ENCODE measurements around the gene TBK1. TPM values are rescaled to one million over a fixed set of nuclear protein-coding genes. Genes with fewer than 3 reads are reported as not detected.

Gene TBK1
- total and polyA plus RNA-seq, 10 donors, result 13.9 to 55.2 (median 34.9) TPM

DNA sequence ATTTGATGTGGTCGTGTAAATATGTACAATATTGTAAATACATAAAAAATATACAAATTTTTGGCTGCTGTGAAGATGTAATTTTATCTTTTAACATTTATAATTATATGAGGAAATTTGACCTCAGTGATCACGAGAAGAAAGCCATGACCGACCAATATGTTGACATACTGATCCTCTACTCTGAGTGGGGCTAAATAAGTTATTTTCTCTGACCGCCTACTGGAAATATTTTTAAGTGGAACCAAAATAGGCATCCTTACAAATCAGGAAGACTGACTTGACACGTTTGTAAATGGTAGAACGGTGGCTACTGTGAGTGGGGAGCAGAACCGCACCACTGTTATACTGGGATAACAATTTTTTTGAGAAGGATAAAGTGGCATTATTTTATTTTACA is 49.6 kb downstream of the TBK1 start:
- Histone ChIP-seq H3K4me3 (no peak overlapping the region), H3K4me1 (peaks cover 0 to 7% (median 0%) of the 10 kb centered on the region in 6 donors), H3K27ac (peak overlapping the region in 1 of 8 donors; percentile 75), H3K9me3 (no peaks in the 10 kb centered on the region), H3K27me3 (replicated peaks in 1 of 7) (no peaks in the 10 kb centered on the region), H3K36me3 (peaks cover 8 to 62% (median 47%) of the 10 kb centered on the region in 6 donors)
- intact Hi-C loops (cut with DNase I; ENCODE audit: low total_unique reads), result no loop called here
- TF ChIP-seq POLR2AphosphoS5 (IDR thresholded peaks at IDR 0.05) (no peak), POLR2A (IDR thresholded peaks at IDR 0.05) (no peak)
- TF ChIP-seq, protein P1, sequence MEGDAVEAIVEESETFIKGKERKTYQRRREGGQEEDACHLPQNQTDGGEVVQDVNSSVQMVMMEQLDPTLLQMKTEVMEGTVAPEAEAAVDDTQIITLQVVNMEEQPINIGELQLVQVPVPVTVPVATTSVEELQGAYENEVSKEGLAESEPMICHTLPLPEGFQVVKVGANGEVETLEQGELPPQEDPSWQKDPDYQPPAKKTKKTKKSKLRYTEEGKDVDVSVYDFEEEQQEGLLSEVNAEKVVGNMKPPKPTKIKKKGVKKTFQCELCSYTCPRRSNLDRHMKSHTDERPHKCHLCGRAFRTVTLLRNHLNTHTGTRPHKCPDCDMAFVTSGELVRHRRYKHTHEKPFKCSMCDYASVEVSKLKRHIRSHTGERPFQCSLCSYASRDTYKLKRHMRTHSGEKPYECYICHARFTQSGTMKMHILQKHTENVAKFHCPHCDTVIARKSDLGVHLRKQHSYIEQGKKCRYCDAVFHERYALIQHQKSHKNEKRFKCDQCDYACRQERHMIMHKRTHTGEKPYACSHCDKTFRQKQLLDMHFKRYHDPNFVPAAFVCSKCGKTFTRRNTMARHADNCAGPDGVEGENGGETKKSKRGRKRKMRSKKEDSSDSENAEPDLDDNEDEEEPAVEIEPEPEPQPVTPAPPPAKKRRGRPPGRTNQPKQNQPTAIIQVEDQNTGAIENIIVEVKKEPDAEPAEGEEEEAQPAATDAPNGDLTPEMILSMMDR (IDR thresholded peaks at IDR 0.05 in 8 of 11, conservative IDR thresholded peaks at IDR 0.05 in 3 of 11), result no peak
- no peak for DNase-seq
- WGBS, 5 donors, result 93 to 95% (median 94%) methylated on average over 7 of the region's 7 CpGs

GRCh38 chr12:64506955-64507354 is 55.0 kb downstream of the TBK1 start:
- intact Hi-C loops (cut with DNase I; ENCODE audit: low total_unique reads), result no loop called here
- H3K36me3 ChIP-seq, result peaks cover 0 to 8% (median 0%) of the 10 kb centered on the region in 6 donors
- WGBS, 5 donors, result 92 to 100% (median 96%) methylated on average over 4 of the region's 4 CpGs

DNA sequence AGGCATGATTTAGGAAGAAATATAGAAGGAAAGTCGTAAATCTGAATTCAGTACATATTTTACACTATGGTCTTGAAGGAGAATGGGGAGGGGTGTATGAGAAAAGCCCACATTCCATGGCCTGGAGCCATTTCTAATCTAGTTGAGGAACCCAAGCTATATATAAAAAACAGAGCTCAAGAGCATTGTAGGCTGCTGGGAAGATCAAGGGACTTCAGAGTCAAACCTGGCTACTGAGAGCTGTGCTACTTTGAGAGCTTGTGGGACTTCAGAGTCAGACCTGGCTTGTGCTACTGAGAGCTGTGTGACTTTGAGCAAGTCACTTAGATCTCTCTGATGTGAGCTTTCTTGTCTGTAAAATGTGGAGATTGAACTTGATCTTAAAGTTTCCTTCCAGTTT is 58.7 kb downstream of the TBK1 start:
- WGBS, 5 donors, result 79 to 100% (median 92%) methylated on average over 1 of the region's 1 CpG
- Histone ChIP-seq H3K9me3 (no peaks in the 10 kb centered on the region), H3K4me3 (no peak overlapping the region), H3K27me3 (replicated peaks in 1 of 7) (no peaks in the 10 kb centered on the region), H3K4me1 (no peaks in the 10 kb centered on the region), H3K36me3 (no peaks in the 10 kb centered on the region), H3K27ac (no peak overlapping the region)
- no peak for DNase-seq
- TF ChIP-seq POLR2AphosphoS5 (IDR thresholded peaks at IDR 0.05) (no peak), POLR2A (IDR thresholded peaks at IDR 0.05) (no peak)
- TF ChIP-seq, protein P1 (IDR thresholded peaks at IDR 0.05 in 8 of 11, conservative IDR thresholded peaks at IDR 0.05 in 3 of 11), result no peak
- intact Hi-C loops (cut with DNase I; ENCODE audit: low total_unique reads), result no loop called here

More at GRCh38 chr12:64506955-64507354, 55.0 kb downstream of the TBK1 start:
- H3K27me3 ChIP-seq (replicated peaks in 1 of 7), result no peaks in the 10 kb centered on the region
- no peak overlapping the region for H3K27ac ChIP-seq
- no peak overlapping the region for H3K4me3 ChIP-seq
- no peaks in the 10 kb centered on the region for H3K4me1 ChIP-seq
- no peaks in the 10 kb centered on the region for H3K9me3 ChIP-seq
- no peak for DNase-seq
- no peak for TF ChIP-seq POLR2AphosphoS5 (IDR thresholded peaks at IDR 0.05)
- TF ChIP-seq, protein P1 (IDR thresholded peaks at IDR 0.05 in 8 of 11, conservative IDR thresholded peaks at IDR 0.05 in 3 of 11), result no peak
- TF ChIP-seq POLR2A (IDR thresholded peaks at IDR 0.05), result no peak

- Histone ChIP-seq H3K4me3 (no peak overlapping the region), H3K9me3 (no peaks in the 10 kb centered on the region), H3K27ac (no peak overlapping the region), H3K27me3 (replicated peaks in 1 of 7) (no peaks in the 10 kb centered on the region), H3K36me3 (no peaks in the 10 kb centered on the region), H3K4me1 (no peaks in the 10 kb centered on the region)
- DNase-seq, result no peak
- 89 to 94% (median 92%) methylated on average over 5 of the region's 5 CpGs for WGBS, 5 donors
- TF ChIP-seq POLR2AphosphoS5 (IDR thresholded peaks at IDR 0.05) (no peak), POLR2A (IDR thresholded peaks at IDR 0.05) (no peak)
- TF ChIP-seq, protein P1 (IDR thresholded peaks at IDR 0.05 in 8 of 11, conservative IDR thresholded peaks at IDR 0.05 in 3 of 11), result no peak
- intact Hi-C loops (cut with DNase I; ENCODE audit: low total_unique reads), result no loop called here
Measured at GRCh38 chr12:64518396-64518795, 66.5 kb downstream of the TBK1 start.

Measured in spleen (tissue), 11 donors.